Heart left ventricle (tissue), 16 donors: ENCODE results near the gene NBAS. TPM values are rescaled to one million over a fixed set of nuclear protein-coding genes. Genes with fewer than 3 reads are reported as not detected.

Experiments used
- ATAC-seq, 4 donors: fragments of 200-7000 bp; cut with Tn5 transposase; one replicate each; pipeline ENCODE4 v1.9.1; 2020 to 2022; ENCODE audit warnings: moderate library complexity in 4 of 4, mild to moderate bottlenecking in 3 of 4, moderate number of reproducible peaks in 1 of 4
- DNase-seq, 5 donors: peaks; one replicate each; pipeline ENCODE4 v3.0.0-alpha.2; 2020
- H3K27ac ChIP-seq, 12 donors: fragments of 200-600 bp; sonication (generic) in 4 of 12; one replicate each; pipeline versions ENCODE4 v1.5.0 to v1.8.0; 2016 to 2022; ENCODE audit warnings: mild to moderate bottlenecking in 2 of 12
- H3K27me3 ChIP-seq, 9 donors: fragments of 200-600 bp; sonication (generic) in 2 of 9; one replicate each; pipeline versions ENCODE4 v1.5.1 to v1.8.0; 2016 to 2022; ENCODE audit warnings: mild to moderate bottlenecking in 3 of 9
- H3K36me3 ChIP-seq, 9 donors: fragments of 200-600 bp; sonication (generic) in 2 of 9; one replicate each; pipeline versions ENCODE4 v1.5.0 to v1.8.0; 2018 to 2022; ENCODE audit warnings: mild to moderate bottlenecking in 2 of 9
- H3K4me1 ChIP-seq, 12 donors: fragments of 200-600 bp; sonication (generic) in 4 of 12; one replicate each; pipeline versions ENCODE4 v1.5.0 to v1.8.0; 2016 to 2022; ENCODE audit warnings: mild to moderate bottlenecking in 3 of 12
- H3K4me3 ChIP-seq, 12 donors: fragments of 200-600 bp; sonication (generic) in 4 of 12; one replicate each; pipeline versions ENCODE4 v1.5.0 to v1.8.0; 2017 to 2022; ENCODE audit warnings: mild to moderate bottlenecking in 9 of 12, moderate library complexity in 4 of 12
- H3K9me3 ChIP-seq, 12 donors: fragments of 200-600 bp; sonication (generic) in 4 of 12; one replicate each; pipeline versions ENCODE4 v1.5.0 to v1.8.0; 2016 to 2022; ENCODE audit warnings: mild to moderate bottlenecking in 1 of 12
- POLR2A ChIP-seq, 2 donors: fragments of 450-650 bp; IDR thresholded peaks; one replicate each; pipeline ENCODE4 v1.6.1; 2017; ENCODE audit warnings: antibody characterized with exemption in 2 of 2, mild to moderate bottlenecking in 2 of 2, moderate library complexity in 2 of 2
- WGBS, 4 donors: extraction: QIAGEN DNeasy Blood & Tissue Kit in 2 of 4; methylation state at CpG; one replicate each; pipeline versions ENCODE4 v1.1.5 to v1.1.7; 2013 to 2018; 5-methylcytosine and 5-hydroxymethylcytosine counted together
- intact Hi-C, 10 donors: fragments of 100-400 bp; cut with DNase I; formaldehyde crosslinking; loops; one replicate each; pipeline versions ENCODE4 v1.11.1 to v1.14.2; 2022
- polyA plus RNA-seq, 2 donors: library from polyadenylated mRNA; stranded (reverse); fragments of 200-250 nt; gene quantifications; one replicate each; pipeline ENCODE4 v1.2.3, GENCODE V29; 2013
- total RNA-seq, 9 donors: library from RNA; depleted of rRNA in 2 of 9; stranded (reverse); fragments of >200 nt in 2 of 9; fragmentation: NEBNext Ultra II Directional in 3 of 9; extraction: Animal tissue kit (Norgen Biotek cat#: 25700) in 3 of 9; gene quantifications; one replicate each; pipeline versions ENCODE4 v1.1.0 to v1.2.4, GENCODE V29; 2016 to 2023
- TF ChIP-seq, protein P1 (sequence below), 12 donors: fragments of 200-600 bp; sonication (generic) in 4 of 12; IDR thresholded peaks; one replicate each; pipeline versions ENCODE4 v1.5.0 to v1.8.0; 2018 to 2022; ENCODE audit warnings: antibody characterized with exemption in 12 of 12, mild to moderate bottlenecking in 5 of 12
- donor health status: ischemic (EF 13 %, LVEDD 7.1; RV severe dilation, severe dysfunction).
- donor health status: healthy with polysubstance abuse.
- donor health status: DM: no; HTN: yes; CAD: no.
- donor health status: DM: no; HTN: no; CAD: no.
- donor health status: ischemic (EF 25% LVEDD 6.9; RV normal size, moderate dysfunction).
- donor health status: ischemic (EF 25% LVEDD 5.7; RV mildly dilated, moderate dysfunction).
- donor health status: healthy.
- donor health status: DM: yes; HTN: yes; CAD: no.
- donor health status: ischemic (EF 35%, LVEDD 5.7; RV mildly dilated, moderate dysfunction).
- donor health status: nonischemic (EF 11% LVEDD 7.7; RV severe dilation, severe dysfunction).
- donor health status: DM: yes; HTN: yes; CAD: no.
- donor health status: PGD.
- donor health status: ischemic (EF 29% LVEDD 5.4; RV normal size, mild dysfunction).
- donor health status: nonischemic (EF 23%, LVEDD 6.1; RV moderate dilation, normal function).

Gene NBAS
- total and polyA plus RNA-seq, 11 donors, result 23.1 to 63.0 (median 50.5) TPM

- Histone ChIP-seq H3K4me3 (no peak overlapping the region), H3K36me3 (peaks cover 0 to 73% (median 43%) of the 10 kb centered on the region in 9 donors), H3K27ac (no peak overlapping the region), H3K9me3 (no peaks in the 10 kb centered on the region), H3K27me3 (no peaks in the 10 kb centered on the region), H3K4me1 (no peaks in the 10 kb centered on the region)
- ATAC-seq, result no peak
- no peak for DNase-seq
- 91 to 94% (median 93%) methylated on average over 11 of the region's 11 CpGs for WGBS, 4 donors
- intact Hi-C loops, result no loop called here
- TF ChIP-seq POLR2A (IDR thresholded peaks at IDR 0.05), result no peak
- TF ChIP-seq, protein P1, sequence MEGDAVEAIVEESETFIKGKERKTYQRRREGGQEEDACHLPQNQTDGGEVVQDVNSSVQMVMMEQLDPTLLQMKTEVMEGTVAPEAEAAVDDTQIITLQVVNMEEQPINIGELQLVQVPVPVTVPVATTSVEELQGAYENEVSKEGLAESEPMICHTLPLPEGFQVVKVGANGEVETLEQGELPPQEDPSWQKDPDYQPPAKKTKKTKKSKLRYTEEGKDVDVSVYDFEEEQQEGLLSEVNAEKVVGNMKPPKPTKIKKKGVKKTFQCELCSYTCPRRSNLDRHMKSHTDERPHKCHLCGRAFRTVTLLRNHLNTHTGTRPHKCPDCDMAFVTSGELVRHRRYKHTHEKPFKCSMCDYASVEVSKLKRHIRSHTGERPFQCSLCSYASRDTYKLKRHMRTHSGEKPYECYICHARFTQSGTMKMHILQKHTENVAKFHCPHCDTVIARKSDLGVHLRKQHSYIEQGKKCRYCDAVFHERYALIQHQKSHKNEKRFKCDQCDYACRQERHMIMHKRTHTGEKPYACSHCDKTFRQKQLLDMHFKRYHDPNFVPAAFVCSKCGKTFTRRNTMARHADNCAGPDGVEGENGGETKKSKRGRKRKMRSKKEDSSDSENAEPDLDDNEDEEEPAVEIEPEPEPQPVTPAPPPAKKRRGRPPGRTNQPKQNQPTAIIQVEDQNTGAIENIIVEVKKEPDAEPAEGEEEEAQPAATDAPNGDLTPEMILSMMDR (IDR thresholded peaks at IDR 0.05), result no peak
These were observed 208.8 kb downstream of the NBAS start for GRCh38 chr2:15352363-15352762.

DNA sequence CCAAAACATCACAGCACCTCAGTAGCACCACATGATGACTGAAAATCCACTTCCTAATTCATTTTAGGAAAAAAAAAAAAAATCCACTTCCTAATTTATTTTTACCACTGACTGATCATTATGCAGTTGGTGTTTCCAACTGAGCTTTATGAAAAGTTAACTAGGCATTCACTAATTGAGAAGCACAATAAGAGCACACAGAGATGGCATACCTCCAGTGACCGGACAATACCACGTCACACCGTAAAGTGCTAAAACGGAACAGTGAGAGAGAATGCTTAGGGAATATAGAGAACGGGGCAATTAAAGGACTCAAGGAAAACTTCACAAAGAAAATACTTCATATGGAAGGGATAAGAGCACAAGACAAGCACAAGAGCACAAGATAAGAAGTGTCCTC lies 212.5 kb downstream of the NBAS start:
- TF ChIP-seq, protein P1 (IDR thresholded peaks at IDR 0.05), result no peak
- no peak for TF ChIP-seq POLR2A (IDR thresholded peaks at IDR 0.05)
- Histone ChIP-seq H3K36me3 (peaks cover 0 to 50% (median 23%) of the 10 kb centered on the region in 9 donors), H3K27me3 (no peaks in the 10 kb centered on the region), H3K4me3 (no peak overlapping the region), H3K9me3 (peaks cover 0 to 20% (median 0%) of the 10 kb centered on the region in 12 donors), H3K27ac (no peak overlapping the region), H3K4me1 (no peaks in the 10 kb centered on the region)
- ATAC-seq, result no peak
- no peak for DNase-seq
- intact Hi-C loops, result no loop called here
- 80 to 91% (median 86%) methylated on average over 5 of the region's 5 CpGs for WGBS, 4 donors

DNA sequence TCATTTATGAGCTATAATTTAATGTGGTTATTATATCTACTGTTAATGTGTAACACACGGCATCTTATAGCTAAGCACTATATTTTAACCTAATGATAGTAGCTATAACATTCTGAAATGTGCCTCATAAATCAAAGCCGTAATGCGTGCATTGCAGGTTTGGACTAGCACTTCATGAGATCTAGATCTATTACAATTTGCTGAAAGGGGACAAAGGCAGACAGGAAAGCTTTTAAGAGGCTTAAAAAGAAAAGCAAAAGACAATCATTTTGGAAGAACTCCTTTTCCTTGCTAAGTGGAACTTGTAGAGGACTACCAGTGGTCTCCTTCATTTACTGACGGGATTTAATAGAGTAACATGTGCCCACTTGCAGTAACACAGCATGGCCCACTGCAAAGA lies 213.1 kb downstream of the NBAS start:
- WGBS, 4 donors, result 93 to 99% (median 97%) methylated on average over 4 of the region's 4 CpGs
- Histone ChIP-seq H3K4me1 (no peaks in the 10 kb centered on the region), H3K27ac (no peak overlapping the region), H3K36me3 (peaks cover 0 to 50% (median 23%) of the 10 kb centered on the region in 9 donors), H3K4me3 (no peak overlapping the region), H3K9me3 (peaks cover 0 to 24% (median 0%) of the 10 kb centered on the region in 12 donors), H3K27me3 (no peaks in the 10 kb centered on the region)
- TF ChIP-seq, protein P1 (IDR thresholded peaks at IDR 0.05), result no peak
- TF ChIP-seq POLR2A (IDR thresholded peaks at IDR 0.05), result no peak
- DNase-seq, result no peak
- ATAC-seq, result no peak
- intact Hi-C loops, result no loop called here

GRCh38 chr2:15346624-15347023 lies 214.5 kb downstream of the NBAS start:
- TF ChIP-seq POLR2A (IDR thresholded peaks at IDR 0.05), result no peak
- TF ChIP-seq, protein P1 (IDR thresholded peaks at IDR 0.05), result no peak
- DNase-seq (no peak), ATAC-seq (no peak)
- Histone ChIP-seq H3K4me1 (no peaks in the 10 kb centered on the region), H3K27me3 (no peaks in the 10 kb centered on the region), H3K27ac (no peak overlapping the region), H3K4me3 (no peak overlapping the region), H3K36me3 (peaks cover 0 to 41% (median 19%) of the 10 kb centered on the region in 9 donors), H3K9me3 (peaks cover 0 to 24% (median 0%) of the 10 kb centered on the region in 12 donors)
- intact Hi-C loops, result no loop called here
- WGBS, 4 donors, result 96 to 97% (median 96%) methylated on average over 1 of the region's 1 CpG
